ENCODE data around the gene AKAIN1. TPM values are rescaled to one million over a fixed set of nuclear protein-coding genes. Genes with fewer than 3 reads are reported as not detected.

The AKAIN1 gene, protein sequence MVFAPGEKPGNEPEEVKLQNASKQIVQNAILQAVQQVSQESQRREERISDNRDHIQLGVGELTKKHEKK
- not detected for polyA plus RNA-seq (ENCODE audit: insufficient read depth in 1 of 5, insufficient read length in 5 of 5, low replicate concordance in 1 of 5)
- long read RNA-seq, donor 1, result 0 reads
- long read RNA-seq, donor 2, result 0 reads
- long read RNA-seq, donor 3, result 0 reads
- long read RNA-seq, donor 4, result 0 reads
- long read RNA-seq, donor 5, result 0 reads
- long read RNA-seq, donor 6, result 0 reads
- long read RNA-seq, donor 7, result 0 reads
- long read RNA-seq, donor 8, result 0 reads

GRCh38 chr18:5197032-5197434 lies at the start of gene AKAIN1:
TSS of gene AKAIN1 (minus strand) at chr18:5197257. CDS start at chr18:5197053, 204 bp downstream.
- DNase-seq, result peak; percentile 27 to 33

GRCh38 chr18:5244941-5245340 lies 47.9 kb upstream of the AKAIN1 start:
- DNase-seq, result no peak

- no peak for DNase-seq
These were observed 42.4 kb upstream of the AKAIN1 start for GRCh38 chr18:5239447-5239846.

- DNase-seq, result no peak
These were observed 41.4 kb upstream of the AKAIN1 start for GRCh38 chr18:5238371-5238976.

DNA sequence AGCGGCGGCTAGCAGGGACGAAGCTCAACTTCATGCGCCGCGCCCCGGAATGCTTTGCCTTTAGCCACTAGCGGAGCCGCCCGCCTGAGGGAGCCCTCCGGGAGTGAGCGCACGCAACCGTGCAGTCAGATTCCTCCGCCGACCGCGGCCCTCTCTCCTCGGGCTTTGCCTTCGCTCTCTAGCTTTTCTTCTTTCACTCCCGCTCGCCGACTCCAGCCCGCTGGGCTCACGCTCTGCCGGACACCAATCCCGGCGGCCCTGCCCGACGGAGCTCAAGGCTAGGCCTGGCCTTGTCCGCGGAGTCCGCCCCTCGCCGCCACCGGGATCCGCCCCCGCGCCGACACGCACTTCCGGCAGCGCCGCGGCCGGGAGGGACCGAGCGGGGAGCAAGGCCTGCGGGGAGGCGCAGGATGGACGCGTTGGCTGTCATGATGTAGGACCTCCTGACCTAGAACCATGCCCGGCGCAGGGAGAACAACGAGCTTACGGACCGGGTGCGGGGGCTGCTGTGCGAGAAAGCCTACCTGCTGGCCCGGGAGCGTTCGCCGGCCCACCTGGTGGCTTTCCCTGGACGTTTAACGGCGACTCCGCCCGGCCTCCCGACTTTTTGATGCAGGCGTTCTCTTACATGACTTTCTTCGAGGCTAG lies 40.8 kb upstream of the AKAIN1 start:
- peak; percentile 92 to 97 for DNase-seq

GRCh38 chr18:5237083-5237722 lies 40.1 kb upstream of the AKAIN1 start:
- DNase-seq, result no peak

DNA sequence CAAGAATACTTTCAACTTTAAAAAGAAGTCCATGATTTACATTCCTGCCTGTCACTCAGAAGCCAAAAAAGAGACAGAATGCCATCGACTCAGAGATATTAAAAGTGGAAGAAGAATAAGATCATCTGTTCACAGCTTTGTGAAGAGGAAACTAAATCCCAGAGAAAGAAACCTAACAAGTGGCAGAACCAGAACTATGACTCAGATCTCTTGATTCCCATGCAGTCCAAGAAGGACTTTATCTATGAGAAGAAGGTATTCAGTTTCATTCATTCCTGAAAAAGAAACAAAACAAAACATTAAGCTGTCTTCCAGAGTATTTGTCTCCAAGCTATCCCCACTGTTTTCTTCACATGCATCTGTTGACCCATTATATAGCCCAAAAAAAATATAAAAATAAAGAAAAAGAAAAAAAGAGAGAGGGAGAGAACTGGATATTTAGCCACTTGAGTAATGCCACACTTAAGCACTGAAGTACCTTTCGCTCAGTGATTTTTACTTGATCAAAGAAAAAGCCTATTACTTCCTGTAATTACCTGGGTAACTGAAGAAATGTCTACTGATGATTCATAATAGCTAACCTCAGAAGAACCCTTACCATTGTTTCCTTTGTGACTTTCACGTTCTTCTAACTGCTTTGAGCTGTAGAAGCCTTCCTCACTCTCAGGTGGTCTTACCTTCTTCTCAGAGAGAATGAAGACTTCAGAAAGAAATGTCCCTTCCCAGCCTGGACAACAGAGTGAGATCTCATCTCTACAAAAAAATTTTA lies 17.7 kb upstream of the AKAIN1 start:
- DNase-seq, result no peak

DNA sequence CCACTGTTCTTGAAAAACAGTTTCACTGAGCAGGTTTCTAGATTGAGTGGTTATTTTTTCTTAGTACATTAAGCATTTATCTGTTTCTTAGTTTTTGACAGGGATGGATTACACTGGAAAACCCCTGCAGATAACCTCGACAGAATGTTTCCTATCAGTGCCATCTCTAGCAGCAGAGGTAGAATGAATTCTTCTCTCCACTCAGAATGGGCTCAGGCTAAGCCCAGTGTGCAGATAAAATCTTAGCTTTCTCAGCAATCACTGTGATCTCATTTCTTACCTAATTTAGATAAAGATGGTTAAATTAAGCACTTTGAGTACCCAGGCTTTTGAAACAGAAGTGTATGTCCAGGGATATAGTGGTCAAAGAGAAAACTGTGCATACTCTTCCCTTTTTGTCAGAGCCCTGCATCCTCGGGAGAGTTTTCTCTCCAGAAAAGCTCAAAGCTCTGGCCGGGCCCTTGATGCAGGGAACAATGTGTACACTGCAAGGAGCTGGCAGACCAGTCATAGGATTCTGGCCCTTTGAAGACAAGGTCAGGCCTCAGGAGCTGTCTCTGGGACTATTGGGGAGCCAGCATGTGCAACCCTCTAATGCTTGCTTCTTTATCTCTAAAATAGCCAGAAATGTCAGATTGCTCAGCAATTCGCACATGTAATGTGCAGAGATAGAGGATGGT lies 10.6 kb upstream of the AKAIN1 start:
- DNase-seq, result no peak

DNA sequence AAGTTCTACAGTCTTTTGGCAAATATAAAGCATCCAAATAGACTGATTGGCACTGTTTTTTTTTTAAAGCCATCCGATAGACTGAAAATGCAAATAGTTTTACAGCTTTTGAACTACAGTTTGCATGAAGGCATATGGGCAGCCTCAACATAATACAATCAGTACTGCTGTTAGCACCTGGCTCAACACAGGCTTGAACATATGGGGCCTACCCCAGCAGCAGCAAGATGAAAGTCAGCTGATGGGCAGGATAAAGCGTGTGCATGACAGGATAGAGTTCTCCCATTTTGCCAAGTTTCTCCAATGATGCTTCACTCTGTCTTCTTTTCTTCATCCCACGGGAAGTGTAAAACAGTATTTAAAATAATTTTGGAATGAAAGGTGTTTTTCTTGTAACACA lies 1.3 kb upstream of the AKAIN1 start:
- no peak for DNase-seq

DNA sequence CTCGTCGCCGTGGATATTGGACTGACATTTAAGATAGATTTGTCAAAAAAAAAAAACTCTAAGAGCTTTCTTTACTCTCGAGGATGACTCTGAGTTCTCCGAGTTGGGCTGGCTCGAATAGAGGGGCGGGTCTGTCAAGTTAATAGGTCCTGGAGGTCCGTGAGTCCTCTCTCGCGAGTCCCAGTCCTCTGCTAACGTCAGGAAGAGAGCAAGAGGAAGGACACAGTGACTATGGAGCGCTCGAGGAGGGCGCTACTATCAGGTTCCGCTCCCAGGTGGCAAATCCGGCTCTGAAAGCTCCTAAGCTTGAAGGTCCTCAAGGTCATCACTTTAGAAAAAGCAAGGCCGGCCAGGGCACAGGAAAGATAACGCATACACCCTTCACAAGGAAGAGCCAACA lies 404 bp upstream of the AKAIN1 start:
- DNase-seq, result no peak

- DNase-seq, result no peak
These were observed 615 bp downstream of the AKAIN1 start for GRCh38 chr18:5196253-5197031.

DNA sequence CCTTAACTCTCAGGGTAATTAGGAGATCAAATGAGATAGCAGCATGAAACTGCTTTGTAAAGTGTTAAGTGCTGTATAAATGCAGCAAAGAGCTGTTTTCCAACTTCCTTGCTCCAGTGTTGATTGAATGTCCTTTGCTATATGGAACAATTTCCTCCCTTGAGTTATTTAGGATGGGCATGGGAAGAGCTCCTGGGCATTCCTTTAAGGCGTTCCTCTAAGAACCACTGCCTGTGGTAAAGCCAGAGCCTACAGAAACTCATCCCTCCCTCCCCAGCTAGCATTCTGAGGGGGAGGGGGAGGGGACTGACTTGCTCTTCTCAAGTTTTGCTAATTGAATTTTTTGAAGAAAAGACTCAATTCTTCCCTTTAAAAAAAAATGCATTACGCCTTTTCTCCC lies 1.4 kb downstream of the AKAIN1 start:
- no peak for DNase-seq

DNA sequence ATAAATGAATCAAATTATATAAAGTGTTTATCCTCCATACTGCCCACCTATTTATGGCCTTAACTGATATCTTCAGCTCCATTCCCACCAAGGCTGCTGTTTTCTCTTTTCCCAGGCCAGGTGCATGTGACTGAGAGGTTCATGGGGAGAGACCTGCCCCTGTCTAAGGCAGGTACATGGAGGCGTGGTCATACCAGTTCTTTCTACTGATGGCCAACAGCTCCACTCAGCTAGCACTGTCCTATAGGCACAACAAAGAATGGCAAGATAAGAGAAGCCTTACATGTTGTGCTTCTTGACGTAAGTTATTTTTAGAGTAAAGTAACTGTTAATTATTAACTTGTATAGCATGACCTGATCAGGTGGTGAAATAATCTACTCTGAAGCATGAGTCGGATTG lies 16.8 kb downstream of the AKAIN1 start:
- DNase-seq, result no peak

GRCh38 chr18:5178519-5178918 lies 18.5 kb downstream of the AKAIN1 start:
- no peak for DNase-seq

DNA sequence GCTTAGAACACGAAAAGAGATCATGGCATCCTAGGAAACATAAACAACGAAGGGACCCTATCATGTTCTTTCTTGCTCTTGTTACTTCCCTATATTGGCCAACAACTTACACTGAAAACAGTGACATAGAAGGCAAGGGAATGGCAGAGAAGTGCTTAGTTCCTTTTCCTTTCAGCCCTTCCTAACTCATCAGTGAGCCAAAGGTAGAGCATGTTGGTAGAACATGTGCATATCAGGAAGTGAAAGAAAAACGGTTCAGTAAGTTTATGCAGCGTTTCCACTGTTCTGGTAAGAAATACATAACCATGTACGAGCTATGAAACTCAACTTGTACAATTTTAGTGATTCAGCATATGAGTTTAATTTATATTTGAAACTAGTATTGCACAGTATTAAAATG lies 21.7 kb downstream of the AKAIN1 start:
- no peak for DNase-seq

GRCh38 chr18:5173646-5174045 lies 23.4 kb downstream of the AKAIN1 start:
- no peak for DNase-seq

DNA sequence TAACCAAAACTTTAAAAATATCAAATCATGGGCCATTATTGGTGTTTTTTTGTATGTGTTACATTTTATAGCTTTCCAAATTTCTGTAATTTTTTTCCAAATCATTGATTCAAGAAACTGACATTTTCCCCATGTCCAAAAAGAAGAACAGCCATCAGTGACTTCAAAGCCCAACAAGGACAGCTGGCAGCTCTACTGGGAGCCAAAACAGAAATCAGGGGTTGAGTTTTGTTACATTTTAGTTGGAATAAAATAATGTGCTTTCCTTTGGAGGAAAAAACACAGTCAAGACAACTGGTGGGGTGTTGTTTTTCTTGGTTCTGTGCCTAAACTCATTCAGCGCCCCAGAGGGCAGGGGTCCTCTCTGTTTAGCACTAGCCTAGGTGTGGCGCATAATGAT lies 23.8 kb downstream of the AKAIN1 start:
- no peak for DNase-seq

DNA sequence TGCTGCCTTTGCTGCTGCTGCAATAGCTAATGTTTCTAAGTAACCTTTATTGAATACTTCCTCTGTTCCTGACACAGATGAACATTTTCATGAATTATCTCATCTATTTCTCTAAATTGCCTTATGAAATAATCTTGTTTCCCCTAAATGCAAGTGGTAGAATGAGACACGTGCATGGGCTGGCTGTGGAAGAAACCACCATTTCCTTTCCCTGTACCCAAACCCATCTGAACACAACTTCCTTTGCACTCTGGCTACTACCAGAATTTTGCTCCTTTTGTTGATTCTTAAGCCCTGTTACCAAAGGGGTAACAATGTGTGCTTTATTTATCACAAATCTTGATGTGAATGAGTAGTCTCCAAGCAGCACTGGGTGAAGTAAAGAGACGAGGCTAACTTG lies 29.2 kb downstream of the AKAIN1 start:
- no peak for DNase-seq

DNA sequence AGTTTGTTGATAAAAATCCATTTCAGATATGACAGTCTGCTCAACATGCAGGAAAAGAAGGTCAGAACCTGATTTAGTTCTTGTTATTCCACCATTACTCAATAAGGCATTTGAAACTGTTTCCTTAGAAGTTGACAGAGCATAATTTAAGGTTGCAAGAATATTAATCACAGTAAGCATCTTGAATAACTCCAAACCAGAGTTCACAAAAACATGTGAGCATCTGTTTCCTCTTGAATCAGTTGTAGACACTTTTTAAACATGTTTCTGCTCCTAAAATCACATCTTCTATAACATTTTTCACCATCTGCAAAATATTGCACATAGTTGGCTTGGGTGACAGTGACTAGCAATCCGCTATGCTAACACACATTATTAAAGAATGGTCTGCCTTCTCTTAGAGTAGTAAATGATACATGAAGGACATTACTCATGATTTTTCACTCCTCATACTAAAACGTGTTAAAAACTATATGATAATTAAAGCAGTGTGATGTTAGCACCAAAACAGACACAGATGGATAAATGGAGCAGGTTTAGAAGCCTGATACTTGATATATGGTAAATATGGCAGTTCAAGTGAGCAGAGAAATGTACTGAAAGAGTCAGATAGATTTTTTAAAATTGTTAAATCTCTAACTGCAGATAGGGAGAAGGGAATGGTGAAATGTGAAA lies 30.3 kb downstream of the AKAIN1 start:
- DNase-seq, result no peak

- no peak for DNase-seq
These were observed 32.2 kb downstream of the AKAIN1 start for GRCh38 chr18:5164903-5165302.

All from right lung (tissue), 10 donors.